Nephron progenitor cell (in vitro differentiated cells): ENCODE data around the gene CEP70.

ENCODE experiments used
- DNase-seq: peaks from one replicate; pipeline ENCODE4 v3.0.0; 2021
- H3K27ac Mint-ChIP-seq: 2 replicates; pipeline ENCODE4 v1.8.0; 2021; ENCODE audit warnings: mild to moderate bottlenecking, moderate library complexity, mixed read lengths
- H3K27me3 Mint-ChIP-seq: 2 replicates; pipeline ENCODE4 v1.8.0; 2021; ENCODE audit warnings: mild to moderate bottlenecking, low read depth, mixed read lengths; ENCODE audit not compliant: poor library complexity
- H3K36me3 Mint-ChIP-seq: 2 replicates; pipeline ENCODE4 v1.8.0; 2021; ENCODE audit warnings: low read depth, mixed read lengths
- H3K4me1 Mint-ChIP-seq: 2 replicates; pipeline ENCODE4 v1.8.0; 2021; ENCODE audit warnings: mixed read lengths
- H3K4me3 Mint-ChIP-seq: 2 replicates; pipeline ENCODE4 v1.8.0; 2021; ENCODE audit warnings: mild to moderate bottlenecking, moderate library complexity, mixed read lengths
- H3K9me3 Mint-ChIP-seq: 2 replicates; pipeline ENCODE4 v1.8.0; 2021; ENCODE audit warnings: mild to moderate bottlenecking, moderate library complexity, mixed read lengths
- TF ChIP-seq, protein P1 (sequence below): fragments of 200-600 bp; sonication (generic); IDR thresholded peaks from 2 replicates; pipeline ENCODE4 v1.5.0; 2021; ENCODE audit warnings: antibody characterized with exemption

Gene CEP70

DNA sequence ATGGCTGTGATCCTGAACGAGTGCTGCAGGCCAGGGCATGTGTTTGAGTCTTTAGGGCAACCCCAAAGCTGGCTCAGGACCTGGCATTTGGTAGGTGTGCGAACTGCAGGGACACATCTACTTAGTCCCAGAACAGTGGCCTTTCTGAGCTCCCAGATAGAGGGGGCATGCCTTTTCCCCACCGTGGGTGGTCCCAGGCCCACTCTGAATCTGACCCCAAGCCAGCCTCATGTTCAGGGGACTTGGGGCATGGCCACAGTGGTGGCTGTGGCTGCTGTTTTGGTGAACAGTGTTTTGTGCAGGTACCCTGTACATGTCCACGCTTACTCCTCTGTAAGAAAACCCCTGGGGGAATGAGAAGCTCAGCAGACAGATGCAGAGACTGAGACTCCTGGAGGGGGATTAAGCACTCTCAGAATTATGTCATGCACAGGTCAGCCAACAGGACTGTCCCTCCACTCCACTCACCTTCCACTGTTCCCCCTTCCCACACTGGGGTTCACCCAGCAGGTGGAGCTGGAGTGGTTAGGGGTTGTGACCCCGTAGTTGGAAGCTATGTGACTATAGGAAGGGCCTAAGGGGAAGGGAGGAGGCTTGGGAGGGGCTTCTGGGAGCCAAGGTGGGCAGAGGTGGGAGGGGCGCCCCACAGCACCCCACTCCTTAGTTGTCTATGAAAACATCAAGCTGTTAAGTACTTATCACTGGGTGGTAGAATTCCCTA lies 143.2 kb downstream of the CEP70 start:
- Mint-ChIP-seq H3K4me1 (no peaks in the 10 kb centered on the region), H3K36me3 (no peaks in the 10 kb centered on the region), H3K4me3 (no peak overlapping the region), H3K27me3 (peaks cover 23% of the 10 kb centered on the region), H3K27ac (no peak overlapping the region), H3K9me3 (no peaks in the 10 kb centered on the region)
- TF ChIP-seq, protein P1, sequence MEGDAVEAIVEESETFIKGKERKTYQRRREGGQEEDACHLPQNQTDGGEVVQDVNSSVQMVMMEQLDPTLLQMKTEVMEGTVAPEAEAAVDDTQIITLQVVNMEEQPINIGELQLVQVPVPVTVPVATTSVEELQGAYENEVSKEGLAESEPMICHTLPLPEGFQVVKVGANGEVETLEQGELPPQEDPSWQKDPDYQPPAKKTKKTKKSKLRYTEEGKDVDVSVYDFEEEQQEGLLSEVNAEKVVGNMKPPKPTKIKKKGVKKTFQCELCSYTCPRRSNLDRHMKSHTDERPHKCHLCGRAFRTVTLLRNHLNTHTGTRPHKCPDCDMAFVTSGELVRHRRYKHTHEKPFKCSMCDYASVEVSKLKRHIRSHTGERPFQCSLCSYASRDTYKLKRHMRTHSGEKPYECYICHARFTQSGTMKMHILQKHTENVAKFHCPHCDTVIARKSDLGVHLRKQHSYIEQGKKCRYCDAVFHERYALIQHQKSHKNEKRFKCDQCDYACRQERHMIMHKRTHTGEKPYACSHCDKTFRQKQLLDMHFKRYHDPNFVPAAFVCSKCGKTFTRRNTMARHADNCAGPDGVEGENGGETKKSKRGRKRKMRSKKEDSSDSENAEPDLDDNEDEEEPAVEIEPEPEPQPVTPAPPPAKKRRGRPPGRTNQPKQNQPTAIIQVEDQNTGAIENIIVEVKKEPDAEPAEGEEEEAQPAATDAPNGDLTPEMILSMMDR = no peak
- no peak for DNase-seq

- Mint-ChIP-seq H3K4me1 (no peaks in the 10 kb centered on the region), H3K27ac (no peak overlapping the region), H3K36me3 (no peaks in the 10 kb centered on the region), H3K4me3 (no peak overlapping the region), H3K27me3 (peaks cover 16% of the 10 kb centered on the region), H3K9me3 (no peaks in the 10 kb centered on the region)
- no peak for DNase-seq
- TF ChIP-seq, protein P1 = no peak
Observed at GRCh38 chr3:138450181-138450580, 143.9 kb downstream of the CEP70 start.

GRCh38 chr3:138449490-138449889 lies 144.6 kb downstream of the CEP70 start:
- no peak overlapping the region for H3K4me3 Mint-ChIP-seq
- H3K9me3 Mint-ChIP-seq = no peaks in the 10 kb centered on the region
- H3K36me3 Mint-ChIP-seq = no peaks in the 10 kb centered on the region
- DNase-seq = no peak
- H3K27ac Mint-ChIP-seq = no peak overlapping the region
- peaks cover 9% of the 10 kb centered on the region for H3K27me3 Mint-ChIP-seq
- no peaks in the 10 kb centered on the region for H3K4me1 Mint-ChIP-seq
- TF ChIP-seq, protein P1 = no peak

- H3K27me3 Mint-ChIP-seq = peaks cover 8% of the 10 kb centered on the region
- no peak overlapping the region for H3K4me3 Mint-ChIP-seq
- H3K4me1 Mint-ChIP-seq = no peaks in the 10 kb centered on the region
- no peaks in the 10 kb centered on the region for H3K9me3 Mint-ChIP-seq
- H3K36me3 Mint-ChIP-seq = no peaks in the 10 kb centered on the region
- no peak overlapping the region for H3K27ac Mint-ChIP-seq
- TF ChIP-seq, protein P1 = no peak
- no peak for DNase-seq
Observed at GRCh38 chr3:138448631-138449030, 145.4 kb downstream of the CEP70 start.

GRCh38 chr3:138445654-138446053 lies 148.4 kb downstream of the CEP70 start:
- Mint-ChIP-seq H3K4me3 (no peak overlapping the region), H3K36me3 (no peaks in the 10 kb centered on the region), H3K27me3 (peaks cover 10% of the 10 kb centered on the region), H3K4me1 (peaks cover 15% of the 10 kb centered on the region), H3K27ac (no peak overlapping the region), H3K9me3 (no peaks in the 10 kb centered on the region)
- DNase-seq = no peak
- TF ChIP-seq, protein P1 = no peak

DNA sequence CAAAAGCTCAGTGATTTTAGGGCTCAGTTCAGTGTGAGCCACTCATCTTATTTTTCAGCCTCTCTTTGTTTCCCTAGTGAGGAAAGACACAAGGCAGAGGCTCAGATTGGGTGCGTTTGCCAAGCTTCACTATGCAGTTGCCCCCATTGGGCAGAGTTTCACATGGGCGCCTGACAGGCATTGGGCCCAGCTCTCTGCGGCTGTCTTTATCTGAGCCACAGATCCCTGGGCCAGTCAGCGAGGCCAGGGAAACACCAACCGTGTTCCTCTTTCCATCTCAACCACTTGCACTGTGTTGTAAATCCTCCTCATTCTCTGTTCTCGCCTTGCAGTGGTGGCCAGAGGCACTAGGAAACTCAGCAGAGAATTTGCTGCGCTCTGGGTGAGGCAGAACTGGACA lies 148.8 kb downstream of the CEP70 start:
- Mint-ChIP-seq H3K27ac (no peak overlapping the region), H3K36me3 (no peaks in the 10 kb centered on the region), H3K4me3 (no peak overlapping the region), H3K27me3 (peaks cover 10% of the 10 kb centered on the region), H3K4me1 (peaks cover 15% of the 10 kb centered on the region), H3K9me3 (no peaks in the 10 kb centered on the region)
- no peak for DNase-seq
- TF ChIP-seq, protein P1 = no peak
